GM19452 (cell line): ENCODE measurements around the gene SERGEF.

Experiments used
- ATAC-seq: cut with Tn5 transposase; IDR thresholded peaks from one replicate; pipeline ENCODE4 v1.9.1; 2021; ENCODE audit not compliant: unreplicated experiment

The SERGEF gene

DNA sequence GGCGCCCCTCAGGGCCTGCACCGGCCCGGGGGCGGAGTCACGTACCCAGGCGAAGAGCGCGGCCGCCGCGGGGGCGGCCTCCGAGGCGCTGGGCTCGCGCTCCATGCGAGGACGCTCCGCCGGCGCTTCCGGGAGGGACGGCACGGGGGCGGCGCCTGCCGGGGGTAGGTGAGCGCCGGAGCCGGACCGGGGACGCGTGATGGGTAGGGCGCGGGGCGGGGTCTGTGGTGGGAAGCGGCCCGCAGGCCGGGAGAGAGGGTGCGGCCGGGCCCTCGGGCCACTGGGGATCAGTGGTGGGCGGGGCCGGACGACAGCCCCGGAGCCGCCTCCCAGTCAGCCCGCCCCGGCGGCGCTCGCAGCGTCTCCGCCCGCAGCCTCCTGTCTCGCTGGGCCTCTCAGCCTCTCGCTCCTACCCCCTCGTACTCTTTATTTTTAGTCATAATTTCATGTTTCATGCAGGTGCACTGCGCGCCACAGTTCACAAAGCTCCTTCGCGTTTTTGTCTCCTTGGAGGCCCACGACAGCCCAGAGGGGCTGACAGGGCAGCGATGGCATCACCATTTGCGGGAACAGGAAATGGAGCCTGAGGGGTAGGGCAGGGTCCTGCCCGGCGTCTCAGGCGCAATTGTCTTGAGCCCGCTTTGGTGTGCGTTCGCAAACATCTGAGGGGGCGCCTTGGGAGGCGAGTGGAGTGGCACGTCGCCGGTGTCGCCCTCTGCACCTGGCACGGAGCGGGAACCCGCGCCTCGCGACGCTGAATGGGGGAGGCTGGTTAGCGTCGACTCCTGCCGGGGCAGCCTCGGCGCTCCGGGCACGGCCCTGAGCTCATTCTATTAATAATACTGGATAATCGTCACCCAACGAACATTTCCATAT lies at the start of gene SERGEF:
Gene SERGEF (minus strand): TSS at position 142 of the 876 bp plus-strand sequence. CDS start 37 bp downstream, at position 105.
- peak; percentile 95 for ATAC-seq

GRCh38 chr11:18061351-18061750 lies 48.5 kb upstream of the SERGEF start:
- no peak for ATAC-seq

- no peak for ATAC-seq
Observed at GRCh38 chr11:18056561-18057181, 43.8 kb upstream of the SERGEF start.

DNA sequence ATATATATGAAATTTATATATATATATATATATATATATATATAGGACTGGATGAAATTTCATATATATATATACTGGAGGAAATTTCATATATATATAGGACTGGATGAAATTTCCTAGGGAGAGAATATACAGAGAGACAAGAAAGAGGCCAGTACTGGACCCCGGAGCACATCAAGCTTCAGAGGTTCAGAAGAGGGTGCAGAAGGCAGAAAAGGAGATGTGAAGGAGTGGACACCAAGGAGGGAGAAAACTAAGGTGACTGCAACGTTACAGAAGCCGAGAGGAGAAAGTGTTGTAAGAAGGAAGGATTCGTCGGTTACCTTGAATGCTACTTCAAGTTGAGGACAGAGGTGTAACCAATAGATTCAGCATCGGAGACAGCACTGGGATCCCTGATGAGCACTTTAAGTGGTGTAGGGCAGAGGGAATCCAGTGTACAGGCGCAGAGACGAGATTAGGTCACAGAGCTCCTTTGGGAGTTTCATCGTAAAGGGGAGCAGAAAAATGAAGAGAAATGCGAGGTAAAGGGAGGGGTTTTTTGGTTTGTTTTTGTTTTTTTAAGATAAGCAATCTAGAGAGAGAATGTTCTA lies 41.8 kb upstream of the SERGEF start:
- ATAC-seq: no peak

- no peak for ATAC-seq
Observed at GRCh38 chr11:18050848-18051247, 38.0 kb upstream of the SERGEF start.

DNA sequence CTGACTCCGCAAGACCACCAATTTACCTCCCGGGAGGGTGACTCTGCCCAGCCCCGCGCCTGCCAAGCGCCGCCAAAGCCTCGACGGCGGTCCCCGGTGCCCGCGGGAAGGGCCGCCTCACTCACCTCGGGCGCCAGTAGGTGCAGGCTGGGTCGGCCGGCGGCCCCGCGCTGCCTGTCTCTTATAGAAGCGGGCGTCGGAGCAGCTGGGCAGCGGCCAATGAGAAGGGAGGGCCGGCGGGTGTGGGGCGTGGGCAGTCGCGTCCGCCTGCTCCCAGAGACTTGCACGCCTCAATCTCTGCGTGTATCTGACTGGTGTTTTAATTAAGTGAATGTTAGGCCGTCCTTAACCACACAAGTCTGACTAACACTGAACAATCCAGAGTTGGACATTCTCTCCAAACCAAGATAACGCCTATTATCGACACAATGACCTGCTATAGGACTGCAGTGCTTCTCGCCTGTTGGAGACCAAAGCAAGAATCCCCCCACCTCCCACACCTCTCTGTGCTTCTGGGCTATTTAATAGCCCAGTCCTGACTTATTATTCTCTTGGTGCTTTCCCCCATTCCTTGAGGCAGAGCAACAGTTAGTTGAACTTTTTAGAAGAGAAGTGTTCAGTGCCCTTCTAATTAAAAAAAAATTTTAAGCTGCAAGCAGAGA lies 33.4 kb upstream of the SERGEF start, which contains the start of gene TPH1:
Gene TPH1 (minus strand): TSS at position 154 of the 662 bp plus-strand sequence. CDS start 5,507 bp downstream, outside the sequence.
- ATAC-seq: no peak

DNA sequence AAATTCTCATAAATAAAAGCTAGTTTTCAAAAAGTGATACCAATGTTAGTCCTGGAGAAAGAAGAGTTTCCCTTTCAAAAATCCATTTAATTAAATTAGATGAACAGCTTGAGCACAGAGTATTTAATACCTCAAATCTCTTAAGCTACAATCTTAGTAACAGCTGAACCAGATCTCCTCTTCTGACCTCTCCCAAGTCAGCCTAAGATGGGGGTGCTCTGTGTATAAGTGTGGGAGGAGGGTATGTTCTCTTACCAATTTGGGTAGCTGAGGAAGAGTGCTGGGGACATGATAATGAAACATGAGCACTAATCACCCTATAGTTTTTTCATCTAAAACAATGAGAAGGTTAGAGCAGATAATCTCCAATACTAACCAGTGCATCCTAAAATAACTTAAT lies 23.6 kb upstream of the SERGEF start:
- no peak for ATAC-seq

- no peak for ATAC-seq
Observed at GRCh38 chr11:18027475-18027874, 14.6 kb upstream of the SERGEF start.

- no peak for ATAC-seq
Observed at GRCh38 chr11:18022419-18022818, 9.6 kb upstream of the SERGEF start.

GRCh38 chr11:18019650-18020049 lies 6.8 kb upstream of the SERGEF start:
- no peak for ATAC-seq

DNA sequence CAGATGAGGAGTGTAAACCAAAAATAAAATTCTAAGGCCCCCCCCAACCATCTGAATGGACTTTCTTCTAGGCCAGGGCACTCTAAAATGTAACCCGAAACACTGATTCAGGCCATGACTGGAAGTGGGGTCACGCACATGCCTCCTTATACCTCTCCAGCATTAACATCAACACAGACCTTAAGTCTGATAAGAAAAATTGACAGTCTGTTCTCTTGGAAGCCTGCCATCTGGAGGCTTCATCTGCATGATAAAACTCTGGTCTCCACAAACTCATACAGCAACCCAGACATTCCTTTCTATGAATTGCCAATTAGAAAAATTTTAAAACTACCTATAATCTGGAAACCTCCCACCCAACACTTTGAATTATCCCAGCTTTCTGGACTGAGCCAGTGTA lies 3.9 kb upstream of the SERGEF start:
- no peak for ATAC-seq

DNA sequence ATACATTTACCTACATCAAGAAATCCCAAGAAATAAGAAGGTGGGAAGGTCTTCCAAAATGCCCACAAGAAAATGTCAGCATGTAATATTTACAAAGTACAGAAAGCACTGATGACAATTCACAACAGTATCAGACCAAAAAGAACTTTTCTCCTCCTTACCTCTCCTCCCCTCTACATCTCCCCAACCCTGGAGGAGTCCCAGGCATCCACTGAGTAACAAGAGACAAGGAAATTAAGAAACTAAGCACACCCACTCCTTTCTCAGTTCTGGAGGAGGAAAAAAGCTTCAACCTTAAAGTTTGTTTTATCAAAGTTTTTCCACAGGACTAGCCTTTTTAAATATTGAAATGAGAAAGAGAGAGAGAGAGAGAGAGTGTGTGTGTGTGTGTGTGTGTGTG lies 2.0 kb upstream of the SERGEF start:
- ATAC-seq: no peak

GRCh38 chr11:18013790-18014507 lies 1.1 kb upstream of the SERGEF start:
- ATAC-seq: no peak

DNA sequence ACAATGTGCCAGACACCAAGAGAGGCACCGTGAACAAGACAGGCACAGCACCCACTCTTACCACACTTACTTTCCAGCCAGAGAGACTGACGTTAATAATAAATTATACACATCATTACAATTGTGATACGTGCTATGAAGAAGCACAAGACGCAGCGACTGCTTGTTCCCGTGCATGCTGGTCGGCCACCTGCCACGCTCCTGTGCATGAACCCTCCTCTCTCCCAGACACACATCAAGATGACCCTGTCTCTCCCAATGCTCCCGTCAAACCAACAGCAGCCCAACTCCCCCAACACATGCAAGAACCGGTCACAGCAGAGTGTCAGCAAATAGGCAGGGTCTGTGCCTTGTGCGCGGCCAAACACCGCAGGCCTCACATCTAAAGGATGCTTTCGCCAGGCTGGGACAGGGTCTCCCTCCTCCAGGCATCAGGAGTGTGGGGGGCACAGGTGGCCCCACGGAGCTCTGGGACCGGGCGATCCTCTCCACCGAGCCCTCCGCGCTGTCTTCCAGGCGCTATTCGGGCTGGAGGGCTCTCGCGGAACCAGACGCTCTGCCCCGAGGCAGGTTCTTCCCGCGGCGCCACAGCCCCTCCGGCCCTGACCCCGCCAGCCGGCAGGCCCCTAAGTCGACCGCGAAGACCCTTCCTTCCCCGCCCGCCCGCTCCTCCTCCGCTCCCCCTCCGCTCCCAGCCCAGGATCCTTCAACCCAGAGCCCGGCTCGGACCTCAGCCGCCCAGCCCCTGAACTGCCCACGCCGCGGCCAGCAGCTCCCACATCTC lies 533 bp downstream of the SERGEF start:
- no peak for ATAC-seq

DNA sequence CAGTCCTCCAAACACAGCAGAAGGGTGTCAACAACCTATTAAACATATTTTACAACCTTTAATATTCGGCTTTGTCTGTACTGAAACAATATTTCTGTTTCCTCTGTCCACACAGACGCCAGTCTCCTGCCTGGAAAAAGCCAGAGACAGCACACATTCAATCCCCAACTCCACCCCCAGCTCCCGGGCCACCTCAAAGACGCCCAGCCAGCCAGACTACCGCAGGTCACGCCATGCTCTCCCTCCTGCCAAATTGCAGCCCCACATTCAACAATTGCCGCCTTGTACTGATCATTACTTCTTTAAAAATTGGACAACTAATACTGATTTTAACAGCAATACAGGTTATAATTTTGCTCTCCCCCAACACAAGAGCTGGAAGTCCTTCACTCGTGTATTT lies 1.2 kb downstream of the SERGEF start:
- no peak for ATAC-seq

DNA sequence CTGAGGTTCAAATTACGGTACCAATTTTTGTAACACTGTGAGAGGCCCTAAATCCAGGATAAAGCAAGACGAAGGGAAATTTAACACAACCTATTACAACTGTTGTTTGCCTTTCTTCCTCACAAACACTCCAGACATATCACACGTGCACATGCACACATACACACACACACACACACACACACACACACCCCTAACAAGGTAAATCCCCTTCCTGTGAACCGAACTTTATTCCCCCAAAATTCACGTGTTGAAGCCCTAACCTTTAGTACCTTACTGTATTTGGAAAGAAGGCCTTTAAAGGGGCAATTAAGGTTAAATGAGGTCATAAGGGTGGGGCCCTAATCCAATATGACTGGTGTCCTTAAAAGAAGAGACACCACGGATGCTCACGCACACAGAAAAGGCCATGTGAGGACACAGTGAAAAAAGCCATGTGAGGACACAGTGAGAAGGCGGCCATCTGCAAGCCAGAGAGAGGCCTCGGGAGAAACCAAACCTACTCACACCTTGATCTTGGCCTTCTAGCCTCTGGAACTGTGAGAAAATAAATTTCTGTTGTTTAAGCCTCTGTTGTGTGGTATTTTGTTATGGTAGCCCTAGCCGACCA lies 1.8 kb downstream of the SERGEF start:
- ATAC-seq: no peak

DNA sequence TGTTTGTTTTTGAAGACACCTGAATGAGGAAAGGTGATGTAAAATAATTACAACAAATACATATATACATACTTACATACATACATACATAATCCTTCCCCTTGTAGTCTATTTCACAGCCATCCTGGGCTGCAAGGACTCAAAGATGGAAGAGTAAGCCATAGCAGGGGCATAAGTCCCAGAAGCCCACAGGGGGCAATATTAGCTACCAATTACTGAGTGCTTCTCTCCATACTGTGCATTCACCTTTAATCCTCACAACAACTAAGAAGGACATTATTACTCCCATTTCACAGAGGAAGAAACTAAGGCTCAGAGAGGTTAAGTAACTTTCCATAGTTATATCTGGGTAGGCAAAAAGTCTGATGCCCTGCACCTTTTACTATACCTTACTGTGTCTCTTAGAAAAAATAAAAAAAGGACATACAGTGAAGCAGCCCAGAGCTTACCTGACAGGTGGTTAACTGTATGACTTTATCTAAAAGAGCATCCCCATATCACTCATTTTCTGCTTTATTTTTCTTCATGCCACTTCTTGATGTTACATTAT lies 2.7 kb downstream of the SERGEF start:
- ATAC-seq: no peak

DNA sequence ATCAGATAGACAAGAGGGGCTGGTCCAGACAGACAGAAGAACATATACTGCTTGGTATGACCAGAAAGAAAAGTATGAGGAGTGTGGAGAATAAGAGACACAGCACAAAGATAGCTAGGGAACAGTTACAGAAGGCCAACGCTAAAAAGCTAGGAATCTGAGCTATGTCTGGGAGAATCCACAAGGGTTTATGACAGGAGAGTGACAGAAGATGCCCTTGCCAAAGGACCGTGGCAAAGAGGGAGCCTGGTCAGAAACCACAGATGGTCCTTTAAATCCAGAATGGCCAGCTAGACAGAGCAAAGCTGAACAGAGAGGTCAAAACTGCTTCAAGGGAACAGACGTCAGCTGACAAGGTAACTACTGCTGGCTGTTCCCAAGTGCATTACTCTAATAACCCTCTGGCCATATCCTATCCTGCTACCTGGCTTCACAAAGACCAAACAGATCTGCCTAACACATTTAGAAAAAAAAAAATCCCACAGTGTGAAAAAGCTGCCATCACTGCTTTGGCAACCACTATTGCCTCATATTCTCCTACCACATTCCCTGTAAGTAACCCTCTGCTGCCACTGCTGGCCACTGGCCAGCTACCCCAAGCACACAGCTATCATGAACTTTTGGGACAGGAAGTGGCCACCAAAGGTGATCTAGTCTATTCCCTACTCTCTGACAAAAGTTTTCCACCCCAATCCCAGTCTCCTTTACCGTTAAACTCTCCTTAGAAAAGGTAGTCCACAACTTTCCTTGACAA lies 7.3 kb downstream of the SERGEF start:
- no peak for ATAC-seq

- no peak for ATAC-seq
Observed at GRCh38 chr11:18001191-18001590, 11.7 kb downstream of the SERGEF start.
